Heart left ventricle (tissue), 13 donors: ENCODE results near the gene DNAH1.

Experiments
- CTCF ChIP-seq, 12 donors: fragments of 200-600 bp; sonication (generic) in 4 of 12; IDR thresholded peaks; one replicate each; pipeline versions ENCODE4 v1.5.0 to v1.8.0; 2018 to 2022; ENCODE audit warnings: antibody characterized with exemption in 12 of 12, mild to moderate bottlenecking in 5 of 12
- POLR2A ChIP-seq, 2 donors: fragments of 450-650 bp; IDR thresholded peaks; one replicate each; pipeline ENCODE4 v1.6.1; 2017; ENCODE audit warnings: antibody characterized with exemption in 2 of 2, mild to moderate bottlenecking in 2 of 2, moderate library complexity in 2 of 2
- donor health status: ischemic (EF 13 %, LVEDD 7.1; RV severe dilation, severe dysfunction).
- donor health status: DM: no; HTN: yes; CAD: no.
- donor health status: DM: no; HTN: no; CAD: no.
- donor health status: ischemic (EF 25% LVEDD 6.9; RV normal size, moderate dysfunction).
- donor health status: ischemic (EF 25% LVEDD 5.7; RV mildly dilated, moderate dysfunction).
- donor health status: ischemic (EF 35%, LVEDD 5.7; RV mildly dilated, moderate dysfunction).
- donor health status: nonischemic (EF 11% LVEDD 7.7; RV severe dilation, severe dysfunction).
- donor health status: DM: yes; HTN: yes; CAD: no.
- donor health status: PGD.
- donor health status: ischemic (EF 29% LVEDD 5.4; RV normal size, mild dysfunction).
- donor health status: nonischemic (EF 23%, LVEDD 6.1; RV moderate dilation, normal function).

- no peak for TF ChIP-seq POLR2A (IDR thresholded peaks at IDR 0.05)
- no peak for TF ChIP-seq CTCF (IDR thresholded peaks at IDR 0.05)
Observed at GRCh38 chr3:52432225-52432624, 116.1 kb downstream of the DNAH1 start.
